Neural progenitor cell (in vitro differentiated cells): ENCODE data around the gene LSM14B.

ENCODE experiments used
- CTCF ChIP-seq: fragments of 200-600 bp; sonication (generic); IDR thresholded peaks from 2 replicates; pipeline ENCODE4 v1.5.1; 2017; ENCODE audit warnings: antibody characterized with exemption, mild to moderate bottlenecking
- EZH2 ChIP-seq: fragments of 200-600 bp; sonication (generic); IDR thresholded peaks from 2 replicates; pipeline ENCODE4 v1.6.1; 2017; ENCODE audit warnings: antibody characterized with exemption, mild to moderate bottlenecking, moderate library complexity
- EZH2phosphoT487 ChIP-seq: fragments of 200-600 bp; sonication (generic); IDR thresholded peaks from 2 replicates; pipeline ENCODE4 v1.6.1; 2017; ENCODE audit warnings: antibody characterized with exemption

DNA sequence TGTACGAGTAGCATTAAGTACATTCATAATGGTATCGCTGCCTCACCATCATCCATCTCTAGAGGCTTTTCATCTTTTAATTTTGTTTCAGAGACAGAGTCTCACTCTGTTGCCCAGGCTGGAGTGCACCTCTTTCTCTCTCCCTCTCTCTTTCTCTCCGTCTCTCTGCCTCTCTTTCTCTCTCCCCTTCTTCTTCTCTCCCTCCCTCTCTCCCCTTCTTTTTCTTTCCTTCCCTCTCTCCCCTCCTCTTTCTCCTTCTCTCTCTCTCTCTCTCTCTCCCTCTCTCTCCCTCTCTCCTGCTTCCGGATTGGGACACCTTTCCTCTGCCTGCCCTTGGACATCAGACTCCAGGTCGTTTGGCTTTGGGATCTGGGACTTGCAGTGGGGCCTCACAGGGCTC is 39.0 kb upstream of the LSM14B start:
- TF ChIP-seq CTCF (no peak), EZH2 (no peak), EZH2phosphoT487 (no peak)
